GM12878 (cell line): ENCODE measurements around the gene GOLGA7B.

Source experiments
- BRCA1 ChIP-seq: IDR thresholded peaks from 2 replicates; pipeline ENCODE4 v1.6.1; 2011; ENCODE audit warnings: low read depth, low read length, improper control_type of control experiment
- POLR2A ChIP-seq: IDR thresholded peaks from 2 replicates; pipeline ENCODE4 v1.6.1; 2011; ENCODE audit warnings: low read depth, mild to moderate bottlenecking, low read length

GRCh38 chr10:97901381-97901780 lies 51.7 kb downstream of the GOLGA7B start:
- TF ChIP-seq POLR2A (no peak), BRCA1 (no peak)
